Gastroesophageal sphincter (tissue), 4 donors: ENCODE results near the gene NLRP4. TPM values are rescaled to one million over a fixed set of nuclear protein-coding genes. Genes with fewer than 3 reads are reported as not detected.

ENCODE experiments used
- ATAC-seq: fragments of 150-250 bp; one replicate; pipeline ENCODE4 v1.9.1; 2016; ENCODE audit warnings: mild to moderate bottlenecking, moderate library complexity
- H3K27ac ChIP-seq, 4 donors: fragments of 200-600 bp; sonication (generic) in 3 of 4; 1 replicate in 3 of 4; 2 replicates in 1 of 4; pipeline ENCODE4 v1.5.1; 2016 to 2019
- H3K27me3 ChIP-seq: fragments of 200-600 bp; sonication (generic); one replicate; pipeline ENCODE4 v1.5.1; 2019
- H3K36me3 ChIP-seq, 2 donors: fragments of 200-600 bp; sonication (generic); one replicate each; pipeline ENCODE4 v1.5.1; 2019; ENCODE audit warnings: control low read depth in 1 of 2
- H3K4me1 ChIP-seq, 3 donors: fragments of 200-600 bp; sonication (generic); 1 replicate in 2 of 3; 2 replicates in 1 of 3; pipeline ENCODE4 v1.5.1; 2016 to 2019; ENCODE audit warnings: control low read depth in 2 of 3
- H3K4me3 ChIP-seq, 2 donors: fragments of 200-600 bp; sonication (generic); one replicate each; pipeline ENCODE4 v1.5.1; 2019; ENCODE audit warnings: mild to moderate bottlenecking in 1 of 2, moderate library complexity in 1 of 2
- H3K9me3 ChIP-seq, 3 donors: fragments of 200-600 bp; sonication (generic); one replicate each; pipeline ENCODE4 v1.5.1; 2017 to 2019; ENCODE audit warnings: control low read depth in 2 of 3
- CTCF ChIP-seq, 4 experiments: fragments of 200-600 bp in 2 of 4; fragments of 450-650 bp in 2 of 4; sonication (generic) in 1 of 4; IDR thresholded peaks; one replicate each; pipeline ENCODE4 v1.5.1; 2017 to 2019; ENCODE audit warnings: antibody characterized with exemption in 4 of 4, mild to moderate bottlenecking in 2 of 4, moderate library complexity in 2 of 4
- EP300 ChIP-seq: sonication (generic); formaldehyde crosslinking; IDR thresholded peaks from one replicate; pipeline ENCODE4 v1.6.1; 2017; ENCODE audit warnings: antibody characterized with exemption, mild to moderate bottlenecking
- POLR2A ChIP-seq, 2 donors: fragments of 450-650 bp; IDR thresholded peaks; one replicate each; pipeline ENCODE4 v1.6.1; 2017; ENCODE audit warnings: antibody characterized with exemption in 2 of 2, mild to moderate bottlenecking in 2 of 2, moderate library complexity in 1 of 2
- POLR2AphosphoS5 ChIP-seq: sonication (generic); formaldehyde crosslinking; IDR thresholded peaks from one replicate; pipeline ENCODE4 v1.6.1; 2017; ENCODE audit warnings: antibody characterized with exemption
- WGBS, 2 donors: methylation state at CpG; one replicate each; pipeline ENCODE4 v1.1.5; 2018; ENCODE audit warnings: low coverage in 1 of 2; 5-methylcytosine and 5-hydroxymethylcytosine counted together
- total RNA-seq, 4 donors: library from RNA; depleted of rRNA; stranded (reverse); fragments of >200 nt; gene quantifications; one replicate each; pipeline ENCODE4 v1.1.0, GENCODE V29; 2016

The NLRP4 gene
- total RNA-seq, 4 donors from 2014 or later = not detected

DNA sequence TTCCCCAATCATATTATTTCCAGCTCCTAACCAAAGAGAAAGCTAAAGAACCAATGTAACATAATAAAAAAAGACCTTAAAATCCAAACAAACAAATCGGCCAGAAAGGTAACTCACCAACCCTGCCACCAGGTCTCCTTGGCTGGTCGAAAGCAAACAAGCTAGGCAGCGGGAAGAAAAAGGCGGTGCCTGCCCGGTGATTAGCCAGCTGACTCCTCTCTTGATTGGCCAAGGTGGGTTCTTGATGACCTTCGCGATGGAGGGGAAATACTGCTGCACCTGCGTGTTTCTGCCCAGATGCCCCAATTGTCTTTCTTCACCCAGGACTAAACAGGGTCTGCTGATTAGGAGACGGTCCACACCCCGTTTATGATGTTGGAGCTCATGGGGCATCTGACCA, 4.5 kb upstream of the NLRP4 start, which contains the start of gene NLRP11:
NLRP11 (minus strand) TSS at position 154 of the 400 bp plus-strand sequence. CDS start 13,825 bp downstream, outside the sequence.
- H3K9me3 ChIP-seq = no peaks in the 10 kb centered on the region
- H3K4me3 ChIP-seq = no peak within 1 kb of the TSS
- peaks cover 22% of the 10 kb centered on the region for H3K27me3 ChIP-seq
- H3K36me3 ChIP-seq = no peaks in the 10 kb centered on the region
- ATAC-seq = no peak
- WGBS, 2 donors = 81 to 92% methylated on average over 4 to 9 of the region's 10 CpGs
- TF ChIP-seq POLR2A (IDR thresholded peaks at IDR 0.05) (no peak), CTCF (IDR thresholded peaks at IDR 0.05) (no peak), POLR2AphosphoS5 (no peak), EP300 (no peak)
- H3K27ac ChIP-seq = no peak within 1 kb of the TSS
- no peaks in the 10 kb centered on the region for H3K4me1 ChIP-seq

GRCh38 chr19:55832676-55833075, 3.7 kb upstream of the NLRP4 start:
- Histone ChIP-seq H3K4me3 (no peak overlapping the region), H3K9me3 (no peaks in the 10 kb centered on the region), H3K36me3 (no peaks in the 10 kb centered on the region), H3K27ac (no peak overlapping the region), H3K27me3 (peaks cover 25% of the 10 kb centered on the region), H3K4me1 (no peaks in the 10 kb centered on the region)
- TF ChIP-seq EP300 (no peak), POLR2A (IDR thresholded peaks at IDR 0.05) (no peak), POLR2AphosphoS5 (no peak), CTCF (IDR thresholded peaks at IDR 0.05) (no peak)
- no peak for ATAC-seq
- 64 to 67% methylated on average over 4 of the region's 4 CpGs for WGBS, 2 donors

GRCh38 chr19:55838251-55838650, 1.9 kb downstream of the NLRP4 start:
- Histone ChIP-seq H3K36me3 (no peaks in the 10 kb centered on the region), H3K4me3 (no peak overlapping the region), H3K27me3 (peaks cover 17% of the 10 kb centered on the region), H3K9me3 (peaks cover 0 to 9% (median 0%) of the 10 kb centered on the region in 3 donors), H3K4me1 (no peaks in the 10 kb centered on the region), H3K27ac (no peak overlapping the region)
- no peak for ATAC-seq
- 49 to 72% methylated on average over 3 of the region's 3 CpGs for WGBS, 2 donors
- TF ChIP-seq EP300 (no peak), POLR2A (IDR thresholded peaks at IDR 0.05) (no peak), CTCF (IDR thresholded peaks at IDR 0.05) (no peak), POLR2AphosphoS5 (no peak)

GRCh38 chr19:55838906-55839305, 2.6 kb downstream of the NLRP4 start:
- Histone ChIP-seq H3K27me3 (peaks cover 17% of the 10 kb centered on the region), H3K9me3 (peaks cover 0 to 15% (median 0%) of the 10 kb centered on the region in 3 donors), H3K4me3 (no peak overlapping the region), H3K36me3 (no peaks in the 10 kb centered on the region), H3K4me1 (no peaks in the 10 kb centered on the region), H3K27ac (no peak overlapping the region)
- 43 to 48% methylated on average over 4 of the region's 4 CpGs for WGBS, 2 donors
- no peak for TF ChIP-seq POLR2AphosphoS5
- TF ChIP-seq EP300 = no peak
- no peak for TF ChIP-seq CTCF (IDR thresholded peaks at IDR 0.05)
- no peak for TF ChIP-seq POLR2A (IDR thresholded peaks at IDR 0.05)
- no peak for ATAC-seq

GRCh38 chr19:55855160-55855559, 18.8 kb downstream of the NLRP4 start:
- no peaks in the 10 kb centered on the region for H3K4me1 ChIP-seq
- no peaks in the 10 kb centered on the region for H3K27me3 ChIP-seq
- no peaks in the 10 kb centered on the region for H3K36me3 ChIP-seq
- no peaks in the 10 kb centered on the region for H3K9me3 ChIP-seq
- no peak for ATAC-seq
- WGBS, 2 donors = 62 to 75% methylated on average over 1 of the region's 1 CpG
- no peak overlapping the region for H3K4me3 ChIP-seq
- H3K27ac ChIP-seq = no peak overlapping the region
- no peak for TF ChIP-seq POLR2AphosphoS5
- no peak for TF ChIP-seq CTCF (IDR thresholded peaks at IDR 0.05)
- no peak for TF ChIP-seq POLR2A (IDR thresholded peaks at IDR 0.05)
- TF ChIP-seq EP300 = no peak
